Retina (tissue), 1 donor: ENCODE measurements around the gene SHLD1.

Experiments
- DNase-seq: peaks from one replicate; pipeline ENCODE4 v3.0.0-alpha.2; 2016

Gene SHLD1

DNA sequence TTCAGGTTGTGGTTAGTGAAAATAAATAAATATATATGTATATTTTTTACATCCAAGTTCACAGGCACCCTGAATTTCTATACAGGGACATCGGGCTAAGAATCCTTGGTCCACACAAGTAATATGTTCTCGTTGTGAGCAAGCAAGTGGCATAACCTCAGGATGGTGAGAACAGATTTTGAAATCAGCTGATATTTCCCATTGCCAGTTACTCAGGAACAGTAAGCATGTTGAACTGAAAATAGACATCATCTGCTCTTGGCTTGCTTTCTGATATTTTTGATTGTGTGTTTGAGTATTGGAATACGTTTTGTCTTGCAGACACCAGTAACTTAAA is 112.5 kb downstream of the SHLD1 start:
- DNase-seq: no peak

DNA sequence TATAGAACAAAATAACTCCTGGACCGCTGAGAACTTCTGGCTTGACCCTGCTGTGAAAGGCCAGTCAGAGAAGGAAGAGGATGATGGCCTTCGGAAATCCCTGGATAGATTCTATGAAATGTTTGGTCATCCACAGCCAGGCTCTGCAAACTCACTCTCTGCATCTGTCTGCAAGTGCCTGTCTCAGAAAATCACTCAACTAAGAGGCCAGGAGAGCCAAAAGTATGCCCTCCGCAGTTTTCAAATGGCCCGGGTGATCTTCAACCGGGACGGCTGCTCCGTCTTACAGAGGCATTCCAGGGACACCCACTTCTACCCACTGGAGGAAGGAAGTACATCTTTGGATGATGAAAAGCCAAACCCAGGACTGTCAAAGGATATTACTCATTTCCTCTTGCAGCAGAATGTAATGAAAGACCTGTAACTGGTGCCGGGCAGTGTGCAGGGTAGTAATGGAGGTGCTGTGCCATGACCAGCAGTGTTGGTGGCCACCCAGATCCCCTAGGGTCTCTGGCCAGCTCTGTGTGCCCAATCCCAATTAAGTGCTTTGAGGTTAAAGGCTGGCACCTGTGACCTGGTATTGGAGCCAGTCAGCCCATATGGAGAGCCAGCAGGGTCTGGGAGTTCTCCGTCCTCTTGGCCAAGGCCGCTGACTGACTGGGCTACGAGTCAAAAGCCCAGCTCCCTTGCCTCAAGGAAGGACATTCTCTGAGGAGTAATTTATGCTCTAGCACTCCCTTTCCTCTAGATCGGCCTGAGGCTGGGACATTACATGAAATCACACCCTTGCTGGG is 113.0 kb downstream of the SHLD1 start:
- no peak for DNase-seq

DNA sequence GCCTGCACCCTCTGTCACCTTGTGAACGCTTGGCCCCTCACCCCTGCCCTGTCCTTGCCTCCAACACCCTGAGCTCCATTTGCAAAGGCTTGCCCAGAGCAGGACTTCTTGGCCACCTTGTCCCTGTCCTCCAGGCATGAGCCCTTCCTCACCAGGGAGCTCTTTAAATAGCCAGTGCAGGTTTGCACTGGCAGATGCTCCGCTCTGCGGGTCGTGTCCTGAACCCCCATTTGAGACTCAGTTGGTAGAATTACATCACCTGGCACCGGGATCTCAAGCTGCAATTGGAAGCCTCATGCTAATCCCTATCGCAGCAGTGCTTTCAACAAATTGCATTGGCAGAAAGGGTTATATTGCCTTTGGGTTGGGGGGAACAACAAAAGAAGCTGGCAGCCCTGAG is 114.2 kb downstream of the SHLD1 start:
- DNase-seq: no peak

DNA sequence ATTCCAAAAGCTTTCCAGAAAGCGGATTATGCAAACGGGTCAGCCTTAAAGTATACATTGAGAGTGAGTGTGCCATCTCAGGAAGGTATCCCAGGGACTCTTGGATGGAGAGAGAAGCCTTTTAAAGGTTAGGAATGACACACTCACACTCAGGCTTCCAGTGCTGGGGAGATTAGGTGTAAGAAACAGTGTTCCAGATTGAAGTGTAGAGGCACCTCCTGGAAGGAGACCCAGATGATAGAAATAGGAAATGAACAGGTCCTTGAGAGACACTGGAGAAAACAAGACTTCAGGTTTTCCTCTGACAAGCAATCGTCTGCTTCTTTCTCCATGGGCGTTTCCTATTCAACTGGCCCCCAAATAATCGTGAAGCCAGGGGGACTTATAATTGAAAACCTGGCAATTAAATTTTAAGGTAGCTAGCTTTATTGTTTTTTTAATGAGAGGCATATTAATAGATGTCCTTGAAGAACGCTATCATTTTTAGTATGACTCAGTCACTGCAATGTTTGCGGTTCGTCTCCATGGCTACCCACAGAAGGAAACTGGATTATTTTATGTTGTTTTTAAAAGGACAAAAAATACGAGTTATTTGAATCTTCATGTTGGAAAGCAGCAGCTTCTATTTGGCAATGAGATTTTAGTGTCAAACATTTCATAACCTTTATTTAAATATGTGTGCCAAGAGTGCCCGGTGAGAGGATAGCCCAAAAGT is 114.8 kb downstream of the SHLD1 start:
- DNase-seq: no peak

DNA sequence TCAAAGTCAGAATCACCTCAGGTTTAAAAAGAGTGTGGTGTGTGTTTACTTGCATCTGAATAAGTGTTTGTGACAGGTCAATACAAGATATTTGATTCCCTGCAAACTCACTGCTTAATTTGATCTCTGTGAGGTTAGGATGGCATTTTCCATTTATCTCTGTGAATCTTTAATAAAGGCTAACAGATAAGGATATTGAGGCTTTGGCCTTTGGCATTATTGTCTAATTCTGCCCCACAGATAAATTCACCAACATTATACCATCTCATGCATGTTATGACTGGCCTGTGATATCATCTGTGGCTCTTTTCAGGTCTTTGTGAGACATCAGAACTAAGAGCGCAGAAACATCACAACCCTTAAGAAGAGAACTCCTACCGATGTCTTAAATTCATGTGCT is 115.4 kb downstream of the SHLD1 start:
- DNase-seq: no peak

DNA sequence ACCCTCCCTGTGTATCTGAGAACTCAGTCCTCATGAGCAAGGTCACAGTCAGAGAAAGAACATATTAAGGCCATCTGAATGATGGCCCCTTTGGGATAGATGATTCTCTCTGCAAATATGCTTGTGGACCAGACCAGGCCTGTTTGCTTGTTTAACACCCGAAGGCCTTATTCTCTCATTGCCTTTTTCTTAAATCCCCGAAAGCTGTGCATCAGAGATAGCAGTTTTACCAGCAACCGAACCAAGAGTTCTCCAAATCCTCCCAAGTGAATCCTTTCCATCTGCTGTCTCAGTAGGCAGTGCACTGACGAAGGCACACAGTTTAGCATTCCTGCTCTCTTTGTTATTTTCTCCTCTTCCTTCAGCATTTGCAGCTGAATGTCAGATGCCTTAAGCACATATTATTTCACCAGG is 120.4 kb downstream of the SHLD1 start:
- peak; percentile 23 for DNase-seq

DNA sequence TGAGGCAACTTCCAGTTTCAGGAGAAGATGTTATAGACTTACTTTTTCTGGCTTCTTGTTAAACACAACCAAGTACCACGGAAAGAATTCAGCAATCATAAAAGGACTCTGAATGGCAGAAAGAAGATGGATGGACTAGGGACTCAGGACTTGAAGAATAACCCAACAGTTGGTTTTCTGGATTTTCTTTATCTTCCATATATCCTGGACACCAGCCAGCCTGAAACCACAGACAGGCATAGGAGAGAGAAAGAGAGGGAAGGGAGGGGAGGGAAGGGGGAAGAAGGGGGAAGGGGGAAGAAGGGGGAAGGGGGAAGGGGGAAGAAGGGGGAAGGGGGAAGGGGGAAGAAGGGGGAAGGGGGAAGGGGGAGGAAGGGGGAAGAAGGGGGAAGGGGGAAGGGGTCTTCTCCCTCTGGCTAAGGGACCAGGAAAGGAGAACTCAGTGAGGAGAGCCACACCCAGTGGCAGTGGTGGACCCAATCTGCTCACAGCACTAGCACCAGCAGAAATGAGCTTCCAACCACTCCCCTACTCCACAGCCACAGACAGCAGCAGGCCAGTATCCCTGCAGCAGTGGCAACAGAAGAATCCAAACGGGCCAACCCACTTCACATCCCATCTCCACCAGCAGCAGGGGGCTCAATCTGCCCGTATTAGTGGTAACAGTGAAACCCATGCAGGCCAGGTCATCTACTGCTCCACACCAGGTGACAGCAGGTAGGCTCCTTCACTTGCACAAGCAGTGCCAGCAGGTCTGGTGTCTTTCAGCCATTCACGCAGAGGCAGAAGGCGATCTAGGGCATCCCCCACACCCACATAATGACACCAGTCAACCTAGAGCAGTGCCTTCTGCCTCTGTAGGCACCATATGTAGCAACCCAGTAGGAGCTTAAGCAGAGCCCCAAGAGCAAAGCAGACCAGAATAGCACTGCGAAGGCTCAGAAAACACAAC is 121.5 kb downstream of the SHLD1 start:
- DNase-seq: no peak

DNA sequence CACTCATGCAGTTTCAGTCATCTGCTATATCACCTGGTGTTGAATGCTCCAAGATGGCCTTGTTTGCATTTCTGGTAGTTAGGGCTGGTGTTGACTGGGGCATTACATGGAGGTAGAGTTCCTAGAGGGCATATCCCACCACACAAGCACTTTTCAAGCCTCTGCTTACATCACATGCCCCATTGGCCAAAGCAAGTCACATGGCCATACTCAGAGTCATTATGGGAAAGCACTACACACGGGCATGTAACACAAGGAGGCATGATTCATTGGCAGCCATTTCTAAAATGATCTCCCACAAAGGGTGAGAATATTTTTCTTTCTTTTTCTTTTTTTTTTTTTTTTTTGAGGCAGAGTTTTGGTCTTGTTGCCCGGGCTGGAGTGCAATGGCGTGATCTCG is 126.9 kb downstream of the SHLD1 start:
- DNase-seq: no peak

DNA sequence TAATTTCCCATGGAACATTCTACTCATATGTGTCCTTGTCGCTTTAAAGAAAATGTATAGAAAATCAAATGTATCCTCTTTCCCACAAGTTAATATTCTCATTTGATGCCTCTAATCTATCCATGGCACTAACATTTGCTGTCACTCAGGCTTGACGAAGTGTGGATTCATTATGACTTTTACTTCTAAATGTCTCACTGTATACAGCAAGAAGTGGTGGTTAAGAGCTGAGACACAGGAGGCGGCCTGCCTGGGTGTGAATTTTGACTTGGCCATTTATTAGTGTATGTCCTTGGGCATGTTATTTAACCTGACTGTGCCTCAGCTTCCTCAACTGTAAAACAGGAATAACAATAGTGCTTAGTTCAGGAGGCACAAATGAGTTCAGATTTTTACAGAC is 130.1 kb downstream of the SHLD1 start:
- DNase-seq: no peak

DNA sequence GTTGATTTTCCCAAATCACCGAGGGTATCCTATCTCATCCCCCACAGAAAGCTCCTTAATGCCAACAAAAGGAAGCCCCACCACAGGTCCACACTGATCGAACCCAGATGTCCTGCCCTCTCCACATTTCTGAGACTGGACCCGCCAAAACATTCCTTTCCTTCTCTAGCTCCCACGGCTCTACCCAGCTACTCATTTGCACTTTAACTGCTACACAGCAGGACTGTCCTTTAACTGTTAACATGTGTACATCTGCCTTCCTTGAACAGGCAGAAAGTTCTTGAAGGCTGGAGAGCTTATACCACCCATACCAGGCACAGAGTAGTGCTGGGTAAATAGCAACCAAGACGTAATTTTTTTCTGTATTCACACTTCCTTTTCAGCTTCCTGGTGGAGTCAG is 131.5 kb downstream of the SHLD1 start:
- DNase-seq: no peak

DNA sequence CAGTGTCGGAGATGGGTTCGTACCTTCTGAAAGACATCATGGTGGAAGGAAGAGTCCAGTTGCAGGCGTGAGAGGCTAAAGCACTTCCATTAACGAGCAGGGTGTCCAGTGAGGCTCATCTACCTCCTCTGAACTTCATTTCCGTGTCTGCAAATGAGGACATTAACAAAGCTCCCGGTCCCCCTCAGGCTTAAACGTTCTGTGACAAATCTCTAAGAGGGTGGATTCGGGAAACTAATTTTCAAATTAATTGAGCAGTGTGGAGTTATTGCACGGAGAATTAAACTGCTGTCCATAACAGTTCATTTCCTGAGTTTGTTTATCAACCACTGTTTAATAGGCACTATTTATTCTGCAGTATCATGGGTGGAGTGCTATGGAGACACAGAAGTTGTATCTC is 132.0 kb downstream of the SHLD1 start:
- DNase-seq: no peak

DNA sequence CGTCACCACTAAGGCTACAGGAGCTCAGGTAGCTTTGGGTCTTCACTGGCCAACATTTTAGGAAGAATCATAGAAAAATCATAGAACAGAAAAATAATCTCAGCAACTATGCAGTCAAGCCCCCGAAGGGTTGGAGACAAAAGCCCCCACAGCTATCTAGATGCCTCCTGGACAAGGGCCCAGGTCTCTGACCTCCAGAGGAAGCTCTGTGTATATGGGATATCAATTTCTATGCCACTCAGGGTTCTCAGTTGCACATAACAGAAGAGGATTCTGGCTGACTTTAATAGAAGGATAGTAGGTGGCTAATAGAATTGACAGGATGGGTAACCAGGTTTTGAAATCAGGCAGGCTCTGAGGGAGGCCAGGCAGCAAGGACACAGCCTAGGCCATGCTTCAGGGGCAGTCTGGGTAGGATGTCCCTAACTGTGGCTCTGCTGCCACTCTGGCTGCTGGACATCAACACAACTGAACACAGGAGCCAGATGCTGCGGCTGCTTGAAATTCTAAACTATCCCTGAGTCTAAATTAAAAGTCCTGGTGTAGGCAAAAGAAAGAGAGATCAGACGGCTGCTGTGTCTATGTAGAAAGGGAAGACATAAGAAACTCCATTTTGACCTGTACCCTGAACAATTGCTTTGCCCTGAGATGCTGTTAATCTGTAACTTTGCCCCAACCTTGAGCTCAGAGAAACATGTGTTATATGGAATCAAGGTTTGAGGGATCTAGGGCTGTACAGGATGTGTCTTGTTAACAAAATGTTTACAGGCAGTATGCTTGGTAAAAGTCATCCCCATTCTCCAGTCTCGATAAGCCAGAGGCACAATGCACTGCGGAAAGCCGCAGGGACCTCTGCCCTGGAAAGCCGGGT is 134.5 kb downstream of the SHLD1 start:
- DNase-seq: no peak

DNA sequence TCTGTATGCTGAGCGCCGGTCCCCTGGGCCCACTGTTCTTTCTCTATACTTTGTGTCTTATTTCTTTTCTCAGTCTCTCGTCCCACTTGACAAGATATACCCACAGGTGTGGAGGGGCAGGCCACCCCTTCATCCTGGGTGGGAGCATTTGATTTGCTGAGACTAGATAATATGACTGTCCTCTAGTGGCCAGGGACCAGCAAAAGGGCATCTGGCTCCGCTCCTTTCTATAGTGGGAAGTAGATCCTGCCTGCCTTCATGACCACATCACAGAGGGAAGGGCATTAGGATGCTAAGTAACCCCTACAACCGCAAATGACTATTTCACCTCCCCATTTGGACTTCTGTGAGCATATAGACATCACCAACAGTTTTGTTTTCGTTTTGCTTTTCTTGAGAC is 135.7 kb downstream of the SHLD1 start:
- no peak for DNase-seq

DNA sequence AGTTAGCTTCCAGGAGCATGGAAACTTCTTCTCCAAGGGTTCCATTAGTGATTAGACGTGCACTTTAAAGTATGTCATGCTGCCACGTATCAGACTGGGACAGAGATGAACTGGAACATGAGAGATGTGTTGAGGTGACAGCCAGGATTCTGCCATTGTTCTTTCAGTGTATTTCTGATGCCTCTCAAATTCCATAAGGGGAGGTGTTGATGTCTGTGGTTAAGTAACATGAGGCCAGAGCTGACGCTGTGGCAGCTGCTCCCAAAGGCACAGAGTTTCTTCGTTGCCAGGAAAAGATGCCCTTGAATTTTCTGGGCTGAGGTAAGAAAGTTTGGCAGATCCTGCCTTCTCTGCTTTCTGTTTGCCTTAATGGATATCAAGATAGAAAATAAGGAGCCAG is 136.6 kb downstream of the SHLD1 start:
- DNase-seq: no peak

DNA sequence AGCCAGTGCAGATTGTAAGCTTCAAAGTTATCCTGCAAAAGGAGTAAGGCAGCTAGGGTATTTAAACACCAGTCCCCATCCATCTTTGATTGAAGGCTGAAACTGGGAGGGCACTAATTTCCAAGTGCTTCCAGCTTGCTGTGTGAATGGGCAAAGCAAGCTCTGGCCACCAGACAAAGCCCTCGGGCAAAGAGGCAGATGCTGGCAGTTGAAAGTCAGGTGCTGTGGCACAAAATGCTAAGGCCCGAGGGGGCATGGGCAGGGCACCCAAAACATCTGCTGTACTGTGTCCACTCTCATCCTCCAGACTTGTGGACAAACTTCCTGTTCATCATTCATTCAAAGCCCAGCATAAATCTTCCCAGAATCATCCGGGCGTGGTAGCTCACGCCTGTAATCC is 137.2 kb downstream of the SHLD1 start:
- DNase-seq: no peak

DNA sequence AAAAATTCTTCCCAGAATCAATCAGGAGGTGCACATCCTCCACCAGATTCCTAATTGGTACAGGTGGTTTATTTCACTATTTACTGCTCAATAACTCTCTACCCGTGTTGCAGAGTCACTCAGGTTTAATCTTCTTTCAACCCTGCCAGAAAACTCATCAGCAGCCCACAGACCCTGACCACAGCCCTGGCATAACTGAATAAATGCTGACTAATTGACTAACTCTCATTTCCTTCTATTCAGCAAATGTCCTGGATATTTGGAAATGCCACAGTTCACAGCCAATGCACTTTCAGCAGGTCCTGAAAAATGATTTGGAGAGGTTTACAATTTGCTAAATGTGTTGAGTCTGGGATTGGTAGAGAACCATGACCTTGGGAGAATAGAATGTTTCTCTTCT is 137.8 kb downstream of the SHLD1 start:
- no peak for DNase-seq

DNA sequence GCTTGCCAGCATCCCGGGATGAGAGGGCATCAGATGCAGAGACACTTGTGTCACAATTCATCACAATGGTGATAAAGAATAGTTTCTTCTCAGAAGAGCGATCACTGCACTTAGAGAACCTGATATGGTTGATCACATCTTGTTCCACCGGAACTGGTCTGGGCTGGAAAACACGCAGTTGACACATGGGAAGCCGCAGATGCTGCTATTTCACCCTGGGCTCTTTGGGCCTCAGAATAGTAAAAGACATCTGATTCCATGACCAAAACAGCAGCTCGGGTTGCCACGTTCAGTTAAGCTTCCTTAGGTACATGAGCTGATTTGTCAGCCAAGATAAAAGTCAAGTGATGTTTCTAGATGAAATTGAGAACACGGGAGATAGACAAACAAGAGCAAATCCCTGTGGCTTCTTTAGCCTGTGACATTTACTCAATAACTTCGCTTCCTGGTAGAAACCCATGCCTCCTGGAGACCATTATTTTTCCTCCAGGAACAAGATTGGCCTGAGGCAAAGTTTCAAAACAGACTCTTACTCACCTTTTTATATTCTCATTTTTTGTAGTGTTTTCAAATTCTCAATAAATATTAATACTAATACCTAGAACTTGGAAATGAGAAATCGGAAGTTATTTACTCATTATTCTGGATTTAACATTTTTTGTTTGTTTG is 140.7 kb downstream of the SHLD1 start:
- DNase-seq: no peak

DNA sequence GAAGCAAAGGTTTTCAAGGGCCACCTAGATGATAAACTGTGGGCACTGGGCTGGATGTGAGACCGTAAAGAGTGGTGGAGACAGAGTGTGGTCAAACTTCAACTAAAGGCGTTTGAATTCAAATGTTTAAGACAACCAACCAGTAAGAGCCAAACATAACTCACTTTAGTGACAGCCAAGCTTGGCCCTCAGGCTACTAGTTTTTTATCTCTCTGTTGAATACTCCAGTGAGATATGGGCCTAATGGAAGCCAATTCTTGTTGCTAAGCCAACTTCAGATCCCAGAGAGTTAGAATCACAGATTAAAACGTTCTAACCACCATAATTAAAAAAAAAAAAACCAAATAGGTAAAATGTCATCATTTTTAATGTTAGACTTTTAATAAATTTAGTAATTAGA is 142.9 kb downstream of the SHLD1 start:
- DNase-seq: no peak

DNA sequence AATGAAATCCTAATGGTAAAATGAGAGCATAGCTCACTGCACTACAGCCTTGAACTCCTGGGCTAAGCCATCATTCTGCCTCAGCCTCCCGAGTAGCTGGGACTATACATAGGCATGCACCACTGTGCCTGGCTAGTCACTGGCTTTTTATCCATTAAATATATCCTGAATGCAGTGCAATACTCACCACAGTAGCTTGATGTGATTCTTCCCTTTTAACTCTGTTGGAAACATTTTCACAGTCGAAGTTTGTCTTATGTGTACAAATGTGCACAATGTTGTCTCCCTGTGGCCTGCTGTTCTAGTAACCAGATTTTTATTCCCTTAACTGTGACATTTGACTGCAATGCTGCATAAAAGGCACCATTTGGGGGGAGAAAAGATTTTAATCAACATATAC is 143.4 kb downstream of the SHLD1 start:
- no peak for DNase-seq

DNA sequence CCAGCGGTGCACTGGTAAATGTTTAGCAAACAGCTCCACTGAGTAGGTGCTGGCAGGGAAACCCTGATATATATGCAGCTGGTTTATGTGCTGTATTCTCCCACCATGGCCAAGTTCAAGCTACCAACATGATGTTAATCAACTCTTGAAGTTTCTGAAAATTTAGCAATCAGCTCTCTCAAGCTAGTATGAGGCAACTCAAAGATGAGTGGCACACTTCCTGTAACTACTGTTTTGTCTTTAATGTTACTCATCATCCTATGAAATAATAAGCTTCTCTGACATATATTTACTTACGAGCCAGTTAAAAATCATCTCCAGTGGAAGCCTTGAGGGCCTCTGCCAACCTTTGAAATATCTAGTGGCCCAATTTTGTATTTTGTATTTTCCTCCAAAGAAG is 145.4 kb downstream of the SHLD1 start:
- no peak for DNase-seq

DNA sequence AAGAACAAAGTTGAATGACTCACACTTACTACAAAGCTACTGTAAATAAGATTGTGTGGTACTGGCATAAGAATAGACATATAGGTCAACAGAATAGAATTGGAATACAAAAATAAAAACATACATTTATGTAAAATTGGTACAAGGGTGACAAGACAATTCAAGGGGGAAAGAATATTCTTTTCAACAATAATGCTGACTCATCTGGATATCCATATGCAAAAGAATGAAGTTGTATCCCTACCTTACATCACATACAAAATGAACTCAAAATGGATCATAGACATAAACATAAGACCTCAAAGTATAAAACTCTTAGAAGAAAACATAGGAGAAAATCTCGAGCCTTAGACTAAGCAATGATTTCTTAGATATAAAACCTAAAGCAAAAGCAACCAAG is 149.2 kb downstream of the SHLD1 start:
- no peak for DNase-seq

DNA sequence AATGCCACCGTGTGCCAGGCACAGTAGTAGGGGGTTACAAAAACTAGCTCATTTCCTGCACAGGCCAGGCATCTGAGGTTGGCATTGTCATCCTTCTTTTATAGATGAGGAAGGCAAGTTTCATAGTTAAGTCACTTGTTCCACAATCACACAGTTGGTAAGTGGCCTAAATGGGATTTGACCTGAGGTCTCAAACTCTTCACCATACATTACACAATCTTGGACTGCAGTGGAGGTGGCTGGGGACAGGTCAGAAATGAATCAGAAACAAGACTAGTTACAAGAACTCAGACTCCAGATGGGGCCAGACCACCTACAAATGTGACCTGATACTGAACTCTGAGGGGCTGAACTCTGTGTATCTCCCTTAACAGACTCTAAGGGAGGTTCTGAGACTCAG is 150.7 kb downstream of the SHLD1 start:
- DNase-seq: no peak
